Peyer's patch (tissue), 4 donors: Measurements from ENCODE around the gene SLC29A1.

Source experiments
- CTCF ChIP-seq, 6 experiments: fragments of 450-650 bp in 4 of 6; fragments of 200-600 bp in 2 of 6; sonication (generic) in 1 of 6; IDR thresholded peaks; one replicate each; pipeline ENCODE4 v1.5.1; 2017 to 2019; ENCODE audit warnings: antibody characterized with exemption in 6 of 6, mild to moderate bottlenecking in 3 of 6, moderate library complexity in 1 of 6
- POLR2A ChIP-seq, 2 donors: fragments of 450-650 bp; IDR thresholded peaks; one replicate each; pipeline ENCODE4 v1.5.1; 2017; ENCODE audit warnings: antibody characterized with exemption in 2 of 2, mild to moderate bottlenecking in 2 of 2, moderate library complexity in 2 of 2

- TF ChIP-seq POLR2A (IDR thresholded peaks at IDR 0.05) (no peak), CTCF (IDR thresholded peaks at IDR 0.05) (no peak)
These were observed 1.4 kb upstream of the SLC29A1 start for GRCh38 chr6:44221961-44222335.
